Stomach (tissue), 19 donors: ENCODE measurements around the gene ENOX1. TPM values are rescaled to one million over a fixed set of nuclear protein-coding genes. Genes with fewer than 3 reads are reported as not detected.
"Not testable (repeated sequence)": the region's sequence is repeated elsewhere in the genome, so short reads cannot be mapped to it uniquely, and the experiment has no call there.

Experiments
- DNase-seq, 2 donors: peaks; one replicate each; pipeline versions ENCODE4 v3.0.0 to v3.0.0-alpha.2; 2013 to 2019
- H3K27ac ChIP-seq, 5 donors: fragments of 200-600 bp in 4 of 5; sonication (generic) in 4 of 5; one replicate each; pipeline ENCODE4 v1.5.1; 2013 to 2019; ENCODE audit warnings: mild to moderate bottlenecking in 1 of 5, moderate library complexity in 1 of 5
- H3K27me3 ChIP-seq, 3 donors: fragments of 200-600 bp; sonication (generic); one replicate each; pipeline ENCODE4 v1.5.1; 2017 to 2019; ENCODE audit warnings: mixed run types in 1 of 3
- H3K36me3 ChIP-seq, 4 donors: fragments of 200-600 bp; sonication (generic); 1 replicate in 3 of 4; 2 replicates in 1 of 4; pipeline ENCODE4 v1.5.1; 2016 to 2019
- H3K4me1 ChIP-seq, 4 donors: fragments of 200-600 bp; sonication (generic); one replicate each; pipeline ENCODE4 v1.5.1; 2016 to 2019
- H3K4me3 ChIP-seq, 4 donors: fragments of 200-600 bp; sonication (generic) in 3 of 4; one replicate each; pipeline ENCODE4 v1.5.1; 2016 to 2019; ENCODE audit warnings: mild to moderate bottlenecking in 1 of 4
- H3K9me3 ChIP-seq, 4 donors: fragments of 200-600 bp; sonication (generic); one replicate each; pipeline ENCODE4 v1.5.1; 2016 to 2019
- EP300 ChIP-seq: sonication (generic); formaldehyde crosslinking; IDR thresholded peaks from one replicate; pipeline ENCODE4 v1.6.1; 2017; ENCODE audit warnings: antibody characterized with exemption
- POLR2A ChIP-seq, 4 donors: fragments of 450-650 bp; IDR thresholded peaks; one replicate each; pipeline ENCODE4 v1.6.1; 2016; ENCODE audit warnings: antibody characterized with exemption in 4 of 4, control low read depth in 2 of 4, mild to moderate bottlenecking in 1 of 4, moderate library complexity in 1 of 4
- POLR2AphosphoS5 ChIP-seq, 3 donors: sonication (generic); formaldehyde crosslinking; IDR thresholded peaks; one replicate each; pipeline ENCODE4 v1.6.1; 2016; ENCODE audit warnings: antibody characterized with exemption in 3 of 3
- WGBS, 5 donors: extraction: QIAGEN DNeasy Blood & Tissue Kit in 3 of 5; methylation state at CpG; one replicate each; pipeline versions ENCODE4 v1.1.5 to v1.1.7; 2013 to 2018; 5-methylcytosine and 5-hydroxymethylcytosine counted together
- intact Hi-C: fragments of 100-400 bp; cut with DNase I; formaldehyde crosslinking; loops from one replicate; pipeline ENCODE4 v1.15.1; 2023; ENCODE audit warnings: low total_unique reads
- long read RNA-seq, 10 donors: transcript quantifications; one replicate each; lab custom pipeline, GENCODE V29; 2026
- polyA plus RNA-seq, 3 donors: library from polyadenylated mRNA; stranded (reverse); fragments of 200-250 nt; gene quantifications; one replicate each; pipeline ENCODE4 v1.2.3, GENCODE V29; 2013
- total RNA-seq, 5 donors: library from RNA; depleted of rRNA; stranded (reverse); fragments of >200 nt; gene quantifications; one replicate each; pipeline versions ENCODE4 v1.1.0 to v1.2.3, GENCODE V29; 2014 to 2016
- TF ChIP-seq, protein P1 (sequence below), 7 experiments: fragments of 450-650 bp in 4 of 7; fragments of 200-600 bp in 3 of 7; sonication (generic) in 3 of 7; IDR thresholded peaks; one replicate each; pipeline ENCODE4 v1.5.1; 2016 to 2019; ENCODE audit warnings: antibody characterized with exemption in 7 of 7, control low read depth in 2 of 7, mild to moderate bottlenecking in 1 of 7
- donor health status: healthy with polysubstance abuse.
- donor health status: Bipolar disorder and iron deficiency.
- donor health status: healthy.

ENOX1 gene
- total RNA-seq (1 to 10 TPM in 4 of 5 donors, not detected in 1; 1.3 to 6.2 (median 2.1) TPM), polyA plus RNA-seq (1 to 10 TPM in 1 of 3 donors, under 1 TPM in 2; 0.46 to 1.4 (median 0.58) TPM)
- long read RNA-seq, donor 1: 0 reads
- long read RNA-seq, donor 2: 0 reads
- long read RNA-seq, donor 3: 0 reads
- long read RNA-seq, donor 4: 0 reads
- long read RNA-seq, donor 5: 0 reads
- long read RNA-seq, donor 6: 0 reads
- long read RNA-seq, donor 7: 0 reads
- long read RNA-seq, donor 8: 0 reads
- long read RNA-seq, donor 9: 0 reads
- long read RNA-seq, donor 10: 0 reads

- 0 to 1% (median 1%) methylated on average over 55 to 93 of the region's 93 CpGs for WGBS, 5 donors
- H3K9me3 ChIP-seq: no peaks in the 10 kb centered on the region
- intact Hi-C loops: no loop called here
- TF ChIP-seq POLR2AphosphoS5 (IDR thresholded peaks at IDR 0.05): no peak
- no peak for TF ChIP-seq POLR2A (IDR thresholded peaks at IDR 0.05)
- no peak for TF ChIP-seq EP300
- TF ChIP-seq, protein P1, sequence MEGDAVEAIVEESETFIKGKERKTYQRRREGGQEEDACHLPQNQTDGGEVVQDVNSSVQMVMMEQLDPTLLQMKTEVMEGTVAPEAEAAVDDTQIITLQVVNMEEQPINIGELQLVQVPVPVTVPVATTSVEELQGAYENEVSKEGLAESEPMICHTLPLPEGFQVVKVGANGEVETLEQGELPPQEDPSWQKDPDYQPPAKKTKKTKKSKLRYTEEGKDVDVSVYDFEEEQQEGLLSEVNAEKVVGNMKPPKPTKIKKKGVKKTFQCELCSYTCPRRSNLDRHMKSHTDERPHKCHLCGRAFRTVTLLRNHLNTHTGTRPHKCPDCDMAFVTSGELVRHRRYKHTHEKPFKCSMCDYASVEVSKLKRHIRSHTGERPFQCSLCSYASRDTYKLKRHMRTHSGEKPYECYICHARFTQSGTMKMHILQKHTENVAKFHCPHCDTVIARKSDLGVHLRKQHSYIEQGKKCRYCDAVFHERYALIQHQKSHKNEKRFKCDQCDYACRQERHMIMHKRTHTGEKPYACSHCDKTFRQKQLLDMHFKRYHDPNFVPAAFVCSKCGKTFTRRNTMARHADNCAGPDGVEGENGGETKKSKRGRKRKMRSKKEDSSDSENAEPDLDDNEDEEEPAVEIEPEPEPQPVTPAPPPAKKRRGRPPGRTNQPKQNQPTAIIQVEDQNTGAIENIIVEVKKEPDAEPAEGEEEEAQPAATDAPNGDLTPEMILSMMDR (IDR thresholded peaks at IDR 0.05): no peak
- H3K27me3 ChIP-seq: peaks cover 0 to 43% (median 14%) of the 10 kb centered on the region in 3 donors
- DNase-seq: peak; percentile 49 to 94
- H3K36me3 ChIP-seq: no peaks in the 10 kb centered on the region
- peak within 1 kb of the TSS; percentile 41 to 83 (median 64) for H3K27ac ChIP-seq
- peak within 1 kb of the TSS; percentile 51 to 78 (median 72) for H3K4me3 ChIP-seq
- peaks cover 7 to 34% (median 32%) of the 10 kb centered on the region in 4 donors for H3K4me1 ChIP-seq
These were observed at the start of gene ENOX1 for GRCh38 chr13:43786766-43787517. ENOX1 (minus strand) TSS chr13:43786972.

- DNase-seq: no peak
- peaks cover 0 to 2% (median 0%) of the 10 kb centered on the region in 4 donors for H3K9me3 ChIP-seq
- no peaks in the 10 kb centered on the region for H3K36me3 ChIP-seq
- no peak overlapping the region for H3K4me3 ChIP-seq
- TF ChIP-seq, protein P1 (IDR thresholded peaks at IDR 0.05): no peak
- TF ChIP-seq EP300 (no peak), POLR2AphosphoS5 (IDR thresholded peaks at IDR 0.05) (no peak), POLR2A (IDR thresholded peaks at IDR 0.05) (no peak)
- 53 to 76% (median 72%) methylated on average over 2 of the region's 2 CpGs for WGBS, 5 donors
- H3K4me1 ChIP-seq: peaks cover 0 to 3% (median 0%) of the 10 kb centered on the region in 4 donors
- H3K27ac ChIP-seq: no peak overlapping the region
- no peaks in the 10 kb centered on the region for H3K27me3 ChIP-seq
- intact Hi-C loops: no loop called here
These were observed 48.9 kb upstream of the ENOX1 start for GRCh38 chr13:43835701-43836100.

DNA sequence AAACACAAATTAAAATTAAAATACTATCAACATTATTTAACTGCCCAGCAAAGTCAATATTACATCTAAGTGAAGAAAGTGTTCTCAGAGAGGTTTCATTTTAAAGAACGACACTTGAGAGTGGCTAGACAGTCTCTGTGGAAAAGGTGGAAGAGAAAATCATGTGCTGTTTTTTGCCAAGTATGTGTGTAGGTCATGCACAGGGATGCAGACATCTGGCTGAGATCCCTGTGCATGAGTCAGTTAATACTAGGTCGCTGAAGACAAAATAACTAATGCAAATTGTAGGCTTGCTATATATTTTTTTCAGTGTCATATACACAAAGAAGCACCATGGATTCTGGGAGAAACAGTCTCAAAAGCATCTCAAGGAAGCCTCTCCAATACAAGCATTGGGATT, 44.3 kb upstream of the ENOX1 start:
- DNase-seq: no peak
- TF ChIP-seq, protein P1 (IDR thresholded peaks at IDR 0.05): no peak
- TF ChIP-seq POLR2AphosphoS5 (IDR thresholded peaks at IDR 0.05): no peak
- no peak for TF ChIP-seq EP300
- no peak for TF ChIP-seq POLR2A (IDR thresholded peaks at IDR 0.05)
- H3K36me3 ChIP-seq: no peaks in the 10 kb centered on the region
- no peaks in the 10 kb centered on the region for H3K27me3 ChIP-seq
- no peak overlapping the region for H3K27ac ChIP-seq
- WGBS, 5 donors: 60 to 78% (median 71%) methylated on average over 2 of the region's 2 CpGs
- no peaks in the 10 kb centered on the region for H3K9me3 ChIP-seq
- peaks cover 0 to 3% (median 0%) of the 10 kb centered on the region in 4 donors for H3K4me1 ChIP-seq
- intact Hi-C loops: no loop called here
- no peak overlapping the region for H3K4me3 ChIP-seq

DNA sequence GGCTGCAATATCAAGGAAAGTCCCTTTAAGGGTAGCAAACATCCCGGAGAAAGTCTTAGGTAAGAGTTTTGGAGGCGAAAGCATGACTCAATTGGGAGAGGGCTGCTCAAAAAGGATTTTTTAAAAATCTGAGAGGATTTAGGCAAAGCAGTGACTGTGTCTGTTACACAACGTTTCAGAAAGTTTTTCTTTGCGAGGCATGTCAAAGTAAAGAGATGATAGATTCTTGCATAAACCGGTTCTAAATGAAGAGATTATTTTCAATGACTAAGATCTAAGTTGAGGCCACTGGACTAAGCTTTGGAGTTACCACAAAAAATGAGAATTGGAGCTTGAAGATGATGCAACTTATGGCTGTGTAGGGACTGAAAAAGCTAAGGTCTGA, 43.7 kb upstream of the ENOX1 start:
- H3K27me3 ChIP-seq: no peaks in the 10 kb centered on the region
- H3K27ac ChIP-seq: peak overlapping the region in 1 of 5 donors; percentile 50
- no peaks in the 10 kb centered on the region for H3K36me3 ChIP-seq
- no peak for TF ChIP-seq EP300
- TF ChIP-seq POLR2AphosphoS5 (IDR thresholded peaks at IDR 0.05): no peak
- TF ChIP-seq, protein P1 (IDR thresholded peaks at IDR 0.05): no peak
- no peak for TF ChIP-seq POLR2A (IDR thresholded peaks at IDR 0.05)
- 45 to 69% (median 64%) methylated on average over 5 of the region's 5 CpGs for WGBS, 5 donors
- intact Hi-C loops: no loop called here
- peaks cover 0 to 3% (median 0%) of the 10 kb centered on the region in 4 donors for H3K4me1 ChIP-seq
- no peak for DNase-seq
- no peaks in the 10 kb centered on the region for H3K9me3 ChIP-seq
- no peak overlapping the region for H3K4me3 ChIP-seq

DNA sequence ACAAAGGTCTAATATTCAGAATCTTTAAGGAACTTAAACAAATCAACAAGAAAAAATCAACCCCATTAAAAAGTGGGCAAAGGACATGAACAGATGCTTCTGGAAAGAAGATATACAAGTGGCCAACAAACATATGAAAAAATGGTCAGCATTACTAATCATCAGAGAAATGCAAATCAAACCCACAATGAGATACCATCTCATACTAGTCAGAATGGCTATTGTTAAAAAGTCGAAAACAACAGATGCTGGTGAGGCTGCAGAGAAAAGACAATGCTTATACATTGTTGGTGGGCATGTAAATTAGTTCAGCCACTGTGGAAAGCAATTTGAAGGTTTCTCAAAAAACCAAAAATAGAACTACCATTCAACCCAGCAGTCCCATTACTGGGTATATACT, 37.9 kb upstream of the ENOX1 start:
- intact Hi-C loops, H3K36me3 ChIP-seq, H3K9me3 ChIP-seq, H3K27ac ChIP-seq, DNase-seq, H3K27me3 ChIP-seq, H3K4me1 ChIP-seq, H3K4me3 ChIP-seq: not testable (repeated sequence)
- 90 to 100% (median 95%) methylated on average over 1 of the region's 1 CpG for WGBS, 5 donors
